K562 (cell line): Measurements from ENCODE around the gene VWA8. TPM values are rescaled to one million over a fixed set of nuclear protein-coding genes. Genes with fewer than 3 reads are reported as not detected.

Experiments used
- ATAC-seq: fragments of 200-7000 bp; cut with Tn5 transposase; 3 replicates; pipeline ENCODE4 v1.9.1; 2020; ENCODE audit warnings: moderate library complexity
- BruUV-seq: library from RNA; stranded (reverse); fragments of 400-500 nt; replicated peaks from 2 replicates; lab custom pipeline; 2021; lab: Mats Ljungman, UMichigan
- CTCF ChIA-PET: fragments of 300-600 bp; formaldehyde crosslinking; extraction: SDS; loops from one replicate; lab custom pipeline; 2021; ENCODE audit warnings: low intra/inter-chr PET ratio; lab: Yijun Ruan, JAX
- POLR2A ChIA-PET: fragments of 300-600, 350-650 bp; sonication (Branson Sonifier 250); formaldehyde crosslinking; extraction: SDS; loops from one replicate; lab custom pipeline; 2021; ENCODE audit warnings: antibody characterized with exemption, inconsistent platforms; lab: Yijun Ruan, JAX
- DNase-seq, 4 experiments: peaks; one replicate each; pipeline versions ENCODE4 v3.0.0 to v3.0.0-alpha.2; 2011 to 2018; ENCODE audit warnings: low spot score in 3 of 4, mixed read lengths in 3 of 4; ENCODE audit errors: extremely low read depth in 1 of 4
- FAIRE-seq: peaks from 2 replicates; lab custom pipeline; 2011; peaks lifted over from hg19 to GRCh38; lab: Jason Lieb, UNC
- H2AFZ ChIP-seq: 2 replicates; pipeline ENCODE4 v1.6.0; 2011; ENCODE audit warnings: low read depth, low read length, control low read depth, inconsistent platforms
- H3K27ac ChIP-seq: fragments of 200-600 bp; 3 replicates; pipeline ENCODE4 v1.8.0; 2011; ENCODE audit warnings: low read depth, mild to moderate bottlenecking, control low read depth, inconsistent platforms, low read length, moderate library complexity, mixed read lengths; ENCODE audit errors: extremely low read depth
- H3K27me3 ChIP-seq, 2 experiments: fragments of 300-600 bp in 1 of 2; 2 replicates in 1 of 2; 3 replicates in 1 of 2; pipeline versions ENCODE4 v1.6.0 to v1.8.0; 2011; ENCODE audit warnings: inconsistent platforms in 2 of 2, low read length in 2 of 2, mild to moderate bottlenecking in 1 of 2, mixed read lengths in 1 of 2, moderate library complexity in 1 of 2; ENCODE audit not compliant: control insufficient read depth in 2 of 2, insufficient read depth in 2 of 2
- H3K36me3 ChIP-seq: fragments of 300-600 bp; 3 replicates; pipeline ENCODE4 v1.8.0; 2011; ENCODE audit warnings: mild to moderate bottlenecking, low read length, inconsistent platforms; ENCODE audit not compliant: control insufficient read depth, insufficient read depth
- H3K4me1 ChIP-seq, 2 experiments: fragments of 200-600 bp in 1 of 2; replicated peaks in 1 of 2; 2 replicates in 1 of 2; 3 replicates in 1 of 2; pipeline versions ENCODE4 v1.5.1 to v1.8.0; 2011; ENCODE audit warnings: inconsistent platforms in 2 of 2, low read length in 2 of 2, mild to moderate bottlenecking in 1 of 2, mixed read lengths in 1 of 2, moderate library complexity in 1 of 2; ENCODE audit not compliant: control insufficient read depth in 2 of 2, insufficient read depth in 2 of 2
- H3K4me2 ChIP-seq: 2 replicates; pipeline ENCODE4 v1.6.1; 2011; ENCODE audit warnings: low read length, control low read depth, inconsistent platforms, mixed read lengths; ENCODE audit not compliant: insufficient read depth
- H3K4me3 ChIP-seq: fragments of 200-600 bp; sonication (generic), shearing (Covaris generic); 2 replicates; pipeline ENCODE4 v1.5.1; 2016; ENCODE audit warnings: control low read depth, inconsistent platforms
- H3K79me2 ChIP-seq: fragments of 200-600 bp; 3 replicates; pipeline ENCODE4 v1.8.0; 2011; ENCODE audit warnings: low read length, inconsistent platforms; ENCODE audit not compliant: control insufficient read depth, insufficient read depth
- H3K9ac ChIP-seq, 2 experiments: 2 replicates each; pipeline versions ENCODE4 v1.6.0 to v1.6.1; 2011; ENCODE audit warnings: low read depth in 2 of 2, low read length in 2 of 2, control low read depth in 1 of 2, inconsistent platforms in 1 of 2, mild to moderate bottlenecking in 1 of 2, mixed read lengths in 1 of 2; ENCODE audit not compliant: insufficient read depth in 1 of 2
- H3K9me1 ChIP-seq: one replicate; pipeline ENCODE4 v1.6.0; 2011; ENCODE audit warnings: inconsistent platforms, mild to moderate bottlenecking, low read length, moderate library complexity; ENCODE audit not compliant: control insufficient read depth, insufficient read depth
- H3K9me3 ChIP-seq: replicated peaks from 2 replicates; pipeline ENCODE4 v1.5.1; 2011; ENCODE audit warnings: low read depth, low read length, inconsistent platforms; ENCODE audit not compliant: control insufficient read depth, insufficient read depth
- H4K20me1 ChIP-seq: replicated peaks from 2 replicates; pipeline ENCODE4 v1.6.1; 2011; ENCODE audit warnings: low read length, inconsistent platforms, mixed read lengths; ENCODE audit not compliant: control insufficient read depth, insufficient read depth
- CBX1 ChIP-seq: sonication (generic); IDR thresholded peaks from 2 replicates; pipeline ENCODE4 v1.6.1; 2016; ENCODE audit warnings: antibody characterized with exemption, low read depth, mild to moderate bottlenecking
- ETV1 ChIP-seq: fragments of 450-650 bp; conservative IDR thresholded peaks from 2 replicates; pipeline ENCODE4 v1.6.1; 2016; ENCODE audit warnings: missing genetic modification characterization, control low read depth, low read depth, missing compliant biosample characterization
- HNRNPUL1 ChIP-seq: fragments of 200-400 bp; formaldehyde crosslinking; IDR thresholded peaks from 2 replicates; pipeline ENCODE4 v1.6.1; 2017; ENCODE audit warnings: low read length
- HOXB6 ChIP-seq: fragments of 250-450 bp; sonication (Bioruptor Pico); IDR thresholded peaks from 2 replicates; pipeline ENCODE4 v1.5.1; 2022; ENCODE audit warnings: mild to moderate bottlenecking, borderline replicate concordance
- KDM5B ChIP-seq: fragments of 200-600 bp; sonication (generic); IDR thresholded peaks from 2 replicates; pipeline ENCODE4 v1.6.1; 2012; ENCODE audit warnings: low read depth, mild to moderate bottlenecking, moderate library complexity, low read length, control low read depth, inconsistent platforms; ENCODE audit not compliant: insufficient replicate concordance
- NCOA1 ChIP-seq: fragments of 450-650 bp; IDR thresholded peaks from 2 replicates; pipeline ENCODE4 v1.6.1; 2016; ENCODE audit warnings: low read depth
- RBM15 ChIP-seq: fragments of 200-400 bp; formaldehyde crosslinking; IDR thresholded peaks from 2 replicates; pipeline ENCODE4 v1.6.1; 2018; ENCODE audit warnings: mild to moderate bottlenecking, low read length, moderate library complexity; ENCODE audit not compliant: insufficient read depth
- SP2 ChIP-seq: IDR thresholded peaks from 2 replicates; pipeline ENCODE4 v1.6.1; 2011; ENCODE audit warnings: mild to moderate bottlenecking, low read depth, low read length, moderate library complexity; ENCODE audit not compliant: poor library complexity, severe bottlenecking; ENCODE audit errors: extremely low read depth
- XRCC4 ChIP-seq: IDR thresholded peaks from one replicate; pipeline ENCODE4 v1.6.1; 2011; ENCODE audit not compliant: insufficient read depth, insufficient read length; ENCODE audit errors: extremely low read depth
- ZNF76 ChIP-seq: fragments of 250-450 bp; sonication (Bioruptor Pico); IDR thresholded peaks from 2 replicates; pipeline ENCODE4 v1.4.0; 2020; ENCODE audit warnings: mild to moderate bottlenecking, moderate library complexity, borderline replicate concordance
- WGBS: fragments of 100-300 bp; shearing (Covaris generic); methylation state at CpG from one replicate; pipeline ENCODE4 v1.1.6; 2016; ENCODE audit warnings: low coverage, mixed read lengths; ENCODE audit not compliant: insufficient coverage; ENCODE audit errors: missing lambda C conversion rate; 5-methylcytosine and 5-hydroxymethylcytosine counted together
- in situ Hi-C: fragments of 300-500 bp; cut with MboI; formaldehyde crosslinking; loops from 4 replicates; pipeline ENCODE4 v1.15.0; 2018; ENCODE audit warnings: inconsistent platforms, mixed read lengths
- intact Hi-C: fragments of 100-400 bp; cut with micrococcal nuclease; formaldehyde crosslinking; loops from 2 replicates; pipeline ENCODE4 v1.14.2; 2022
- polyA plus RNA-seq, 8 experiments: library from polyadenylated mRNA; depleted of rRNA in 4 of 8; stranded (reverse) in 5 of 8; unstranded in 3 of 8; fragments of >200 nt; fragmentation: Nextera tagmentation in 2 of 8; fragmentation: Illumina TruSeq in 1 of 8; extraction: Ambion mirVana in 2 of 8; extraction: Trizol in 1 of 8; gene quantifications; 2 replicates each; pipeline versions ENCODE4 v1.2.1 to v1.2.3, GENCODE V29; 2011 to 2014; ENCODE audit warnings: inconsistent platforms in 1 of 8, missing spikeins in 1 of 8
- total RNA-seq, 7 experiments: library from RNA; depleted of rRNA in 6 of 7; stranded (reverse); fragments of >200 nt in 6 of 7; fragmentation: Illumina TruSeq in 2 of 7; extraction: Trizol in 2 of 7; gene quantifications; 2 replicates each; pipeline versions ENCODE4 v1.2.1 to v1.2.3, GENCODE V29; 2011 to 2021; ENCODE audit warnings: low replicate concordance in 1 of 7
- TF ChIP-seq, protein P1 (sequence below): sonication (generic); formaldehyde crosslinking; IDR thresholded peaks from 2 replicates; pipeline ENCODE4 v1.8.1; 2022; ENCODE audit warnings: missing genetic modification reagents
- TF ChIP-seq, protein P2 (sequence below), 2 experiments: fragments of 450-650 bp in 1 of 2; sonication (generic) in 1 of 2; formaldehyde crosslinking; conservative IDR thresholded peaks; 2 replicates each; pipeline versions ENCODE4 v1.4.0 to v1.8.1; 2020 to 2022; ENCODE audit warnings: mild to moderate bottlenecking in 1 of 2, missing genetic modification reagents in 1 of 2

VWA8 gene
- total and polyA plus RNA-seq, 9 of the 15 experiments (the other 6 are each of a cell fraction or from before 2014, with no cell fraction given): 2.1 to 18.5 (median 13.3) TPM

GRCh38 chr13:41978007-41978406 lies 17.1 kb upstream of the VWA8 start (continued):
- TF ChIP-seq, protein P1, sequence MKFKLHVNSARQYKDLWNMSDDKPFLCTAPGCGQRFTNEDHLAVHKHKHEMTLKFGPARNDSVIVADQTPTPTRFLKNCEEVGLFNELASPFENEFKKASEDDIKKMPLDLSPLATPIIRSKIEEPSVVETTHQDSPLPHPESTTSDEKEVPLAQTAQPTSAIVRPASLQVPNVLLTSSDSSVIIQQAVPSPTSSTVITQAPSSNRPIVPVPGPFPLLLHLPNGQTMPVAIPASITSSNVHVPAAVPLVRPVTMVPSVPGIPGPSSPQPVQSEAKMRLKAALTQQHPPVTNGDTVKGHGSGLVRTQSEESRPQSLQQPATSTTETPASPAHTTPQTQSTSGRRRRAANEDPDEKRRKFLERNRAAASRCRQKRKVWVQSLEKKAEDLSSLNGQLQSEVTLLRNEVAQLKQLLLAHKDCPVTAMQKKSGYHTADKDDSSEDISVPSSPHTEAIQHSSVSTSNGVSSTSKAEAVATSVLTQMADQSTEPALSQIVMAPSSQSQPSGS (CRISPR knock-in tag): no peak
- TF ChIP-seq KDM5B (no peak), ETV1 (no peak), HOXB6 (no peak), XRCC4 (no peak), ZNF76 (CRISPR knock-in tag) (no peak), NCOA1 (no peak), CBX1 (no peak), RBM15 (no peak)
- TF ChIP-seq, protein P2, sequence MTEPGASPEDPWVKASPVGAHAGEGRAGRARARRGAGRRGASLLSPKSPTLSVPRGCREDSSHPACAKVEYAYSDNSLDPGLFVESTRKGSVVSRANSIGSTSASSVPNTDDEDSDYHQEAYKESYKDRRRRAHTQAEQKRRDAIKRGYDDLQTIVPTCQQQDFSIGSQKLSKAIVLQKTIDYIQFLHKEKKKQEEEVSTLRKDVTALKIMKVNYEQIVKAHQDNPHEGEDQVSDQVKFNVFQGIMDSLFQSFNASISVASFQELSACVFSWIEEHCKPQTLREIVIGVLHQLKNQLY (CRISPR knock-in tag; conservative IDR thresholded peaks at IDR 0.05): no peak

GRCh38 chr13:41976476-41976875 lies 15.6 kb upstream of the VWA8 start:
- no peaks in the 10 kb centered on the region for H3K36me3 ChIP-seq
- BruUV-seq: no TSS peak
- no peaks in the 10 kb centered on the region for H4K20me1 ChIP-seq
- intact Hi-C loops: no loop called here
- no peak overlapping the region for H2AFZ ChIP-seq
- H3K9me3 ChIP-seq: no peaks in the 10 kb centered on the region
- no peak overlapping the region for H3K9ac ChIP-seq
- no peak for ATAC-seq
- CTCF ChIA-PET: no interaction called here
- H3K4me3 ChIP-seq: no peak overlapping the region
- H3K27ac ChIP-seq: no peak overlapping the region
- no peak for TF ChIP-seq HNRNPUL1
- TF ChIP-seq SP2: no peak
- TF ChIP-seq, all 486 proteins: peak for 0
- FAIRE-seq (no peak), DNase-seq (no peak)
- 7% methylated on average over 3 of the region's 3 CpGs for WGBS
- H3K4me2 ChIP-seq: no peak overlapping the region
- in situ Hi-C loops: no loop called here
- H3K79me2 ChIP-seq: no peaks in the 10 kb centered on the region
- H3K4me1 ChIP-seq: no peaks in the 10 kb centered on the region
- no peaks in the 10 kb centered on the region for H3K27me3 ChIP-seq
- POLR2A ChIA-PET: interaction anchor here (0.9 kb wide), 1 partner anchor 25 kb away, joined by 3 read pairs; no protein-coding TSS in a partner anchor
- H3K9me1 ChIP-seq: no peaks in the 10 kb centered on the region
